Loucy (cell line): ENCODE data around the gene RP2.

Experiments used
- CTCF ChIP-seq: fragments of 200-600 bp; sonication (generic); conservative IDR thresholded peaks from 2 replicates; pipeline ENCODE4 v1.5.1; 2014; ENCODE audit warnings: mild to moderate bottlenecking, antibody characterized with exemption, low read length
- EZH2phosphoT487 ChIP-seq: fragments of 200-600 bp; IDR thresholded peaks from 2 replicates; pipeline ENCODE4 v1.6.1; 2018; ENCODE audit warnings: antibody characterized with exemption, mild to moderate bottlenecking, moderate library complexity, borderline replicate concordance

GRCh38 chrX:46864606-46865005 lies 27.8 kb downstream of the RP2 start:
- no peak for TF ChIP-seq EZH2phosphoT487
- no peak for TF ChIP-seq CTCF
